ENCODE data around the gene CRKL.

Gene CRKL

GRCh38 chr22:20998411-20999336, 81.5 kb downstream of the CRKL start:
- Mint-ChIP-seq H3K27me3 (no peaks in the 10 kb centered on the region), H3K27ac (ENCODE audit: low read depth) (peak overlapping the region; percentile 25), H3K9me3 (no peaks in the 10 kb centered on the region), H3K36me3 (ENCODE audit: insufficient read depth) (peaks cover 33% of the 10 kb centered on the region), H3K4me1 (peaks cover 29% of the 10 kb centered on the region), H3K4me3 (no peak overlapping the region)
- no peak for DNase-seq (ENCODE audit: low spot score in 2 of 2)
- no peak for ATAC-seq (replicated peaks; ENCODE audit: extremely low read depth, poor library complexity, severe bottlenecking)

- Mint-ChIP-seq H3K4me3 (peak overlapping the region; percentile 94), H3K36me3 (ENCODE audit: insufficient read depth) (peaks cover 33% of the 10 kb centered on the region), H3K27me3 (no peaks in the 10 kb centered on the region)
These were observed 82.4 kb downstream of the CRKL start for GRCh38 chr22:20999350-21000206.

DNA sequence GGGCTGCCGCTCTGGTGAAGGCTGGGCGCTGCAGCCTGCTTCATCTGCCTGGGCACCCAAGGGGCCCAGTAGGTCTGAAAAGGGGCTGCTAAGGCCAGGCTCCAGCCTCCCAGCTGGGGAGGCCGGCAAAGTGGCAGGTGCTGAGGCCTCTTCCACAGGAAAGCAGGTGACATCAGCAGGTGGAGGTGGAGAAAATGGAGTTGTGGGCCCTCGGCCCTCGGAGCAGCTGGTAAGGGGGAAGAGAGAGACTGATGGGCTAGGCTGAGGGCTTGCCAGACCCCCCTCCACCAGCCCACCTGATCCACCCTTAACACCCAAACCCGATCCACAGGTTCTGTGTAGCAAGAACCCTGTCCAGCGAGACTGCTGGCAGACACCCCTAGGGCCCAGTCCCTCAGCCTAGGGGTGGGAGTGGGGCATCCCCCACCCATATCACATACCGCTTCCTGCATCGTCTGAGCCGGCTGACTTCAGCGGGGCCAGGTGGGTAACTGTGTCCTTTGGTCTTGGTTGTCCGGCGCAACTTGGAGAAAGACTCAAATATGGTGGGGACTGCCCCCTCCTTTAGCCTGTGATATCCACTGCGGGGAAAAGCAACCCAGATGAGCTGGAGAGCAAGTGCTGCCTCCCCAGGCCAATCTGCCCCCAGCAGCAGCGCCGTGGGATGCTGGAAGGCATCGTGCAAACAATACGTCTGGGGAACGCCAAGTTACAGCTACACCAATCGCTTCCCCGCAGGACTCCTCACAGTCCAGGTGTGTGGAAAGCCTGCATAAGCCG, 83.2 kb downstream of the CRKL start:
- no peak for ATAC-seq (replicated peaks; ENCODE audit: extremely low read depth, poor library complexity, severe bottlenecking)
- H3K27ac Mint-ChIP-seq (ENCODE audit: low read depth) = peak overlapping the region; percentile 98
- peak overlapping the region; percentile 94 for H3K4me3 Mint-ChIP-seq
- no peak for DNase-seq (ENCODE audit: low spot score in 2 of 2)
- H3K27me3 Mint-ChIP-seq = no peaks in the 10 kb centered on the region
- H3K4me1 Mint-ChIP-seq = peaks cover 29% of the 10 kb centered on the region
- no peaks in the 10 kb centered on the region for H3K9me3 Mint-ChIP-seq
- peaks cover 33% of the 10 kb centered on the region for H3K36me3 Mint-ChIP-seq (ENCODE audit: insufficient read depth)

More at GRCh38 chr22:20999350-21000206, 82.4 kb downstream of the CRKL start:
- Mint-ChIP-seq H3K4me1 (peaks cover 29% of the 10 kb centered on the region), H3K27ac (ENCODE audit: low read depth) (peak overlapping the region; percentile 98), H3K9me3 (no peaks in the 10 kb centered on the region)
- no peak for ATAC-seq (replicated peaks; ENCODE audit: extremely low read depth, poor library complexity, severe bottlenecking)
- DNase-seq (ENCODE audit: low spot score in 2 of 2) = no peak

DNA sequence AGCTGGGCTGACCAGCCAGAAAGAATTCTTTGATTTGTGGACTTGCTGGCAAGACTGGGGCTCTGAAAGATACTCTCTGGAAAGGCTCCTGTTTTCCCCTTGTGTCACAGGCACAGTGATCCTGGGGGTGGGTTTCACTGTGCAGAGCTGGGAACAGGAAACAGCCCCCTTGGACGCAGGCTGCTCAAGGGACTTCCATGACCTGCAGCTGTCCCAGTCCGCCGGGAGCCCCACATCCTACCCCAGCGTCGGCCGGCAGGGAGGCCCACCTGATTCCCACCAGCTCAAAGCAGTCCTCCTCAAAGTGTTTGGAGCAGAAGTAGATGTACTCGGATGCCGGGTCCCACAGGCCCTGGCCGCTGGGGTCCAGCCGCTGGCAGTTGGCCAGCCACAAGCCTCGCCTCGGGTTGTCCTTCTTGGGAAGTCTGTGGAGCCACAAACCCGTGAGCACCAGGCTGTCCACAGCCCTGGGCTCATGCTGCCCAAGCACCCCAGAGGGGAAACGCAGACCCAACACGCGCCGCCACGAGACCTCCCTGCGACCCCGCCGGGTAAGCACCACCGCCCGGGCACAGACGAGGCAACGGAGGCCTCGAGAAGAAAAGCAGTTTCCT, 83.9 kb downstream of the CRKL start:
- no peaks in the 10 kb centered on the region for H3K27me3 Mint-ChIP-seq
- H3K4me1 Mint-ChIP-seq = peaks cover 29% of the 10 kb centered on the region
- DNase-seq (ENCODE audit: low spot score in 2 of 2) (no peak), ATAC-seq (replicated peaks; ENCODE audit: extremely low read depth, poor library complexity, severe bottlenecking) (no peak)
- peak overlapping the region; percentile 98 for H3K27ac Mint-ChIP-seq (ENCODE audit: low read depth)
- H3K9me3 Mint-ChIP-seq = no peaks in the 10 kb centered on the region
- H3K4me3 Mint-ChIP-seq = peak overlapping the region; percentile 94
- H3K36me3 Mint-ChIP-seq (ENCODE audit: insufficient read depth) = peaks cover 31% of the 10 kb centered on the region

- Mint-ChIP-seq H3K27ac (ENCODE audit: low read depth) (peak within 1 kb of the TSS; percentile 98), H3K9me3 (no peaks in the 10 kb centered on the region), H3K27me3 (no peaks in the 10 kb centered on the region), H3K4me1 (peaks cover 29% of the 10 kb centered on the region), H3K36me3 (ENCODE audit: insufficient read depth) (peaks cover 29% of the 10 kb centered on the region), H3K4me3 (peak within 1 kb of the TSS; percentile 94)
- peak; percentile 93 to 94 for DNase-seq (ENCODE audit: low spot score in 2 of 2)
- peak; percentile 92 for ATAC-seq (replicated peaks; ENCODE audit: extremely low read depth, poor library complexity, severe bottlenecking)
These were observed 84.6 kb downstream of the CRKL start, which contains the start of gene THAP7 for GRCh38 chr22:21001601-21002325. THAP7 (minus strand) TSS chr22:21002118; CDS start chr22:21001911, 207 bp downstream.

Measured in central memory CD8-positive, alpha-beta T cell (primary cell).